Activated naive CD4-positive, alpha-beta T cell treated with anti-CD3 and anti-CD28 coated beads, Interleukin-2, amount 50 U/mL, for 72 hours (primary cell): ENCODE measurements around the gene CFAP70. TPM values are rescaled to one million over a fixed set of nuclear protein-coding genes. Genes with fewer than 3 reads are reported as not detected.

Experiments
- ATAC-seq, 2 donors: fragments of 150-1000 bp; cut with Tn5 transposase; 2 replicates each; pipeline ENCODE4 v1.10.0; 2021; ENCODE audit warnings: mild to moderate bottlenecking in 2 of 2, moderate library complexity in 2 of 2
- DNase-seq, 2 donors: peaks; one replicate each; pipeline ENCODE4 v3.0.0; 2021 to 2022; ENCODE audit warnings: low spot score in 2 of 2
- H3K27ac Mint-ChIP-seq, 2 donors: one replicate each; pipeline ENCODE4 v1.8.0; 2022; ENCODE audit warnings: mild to moderate bottlenecking in 2 of 2, mixed read lengths in 2 of 2
- H3K36me3 Mint-ChIP-seq, 2 donors: one replicate each; pipeline ENCODE4 v1.8.0; 2022; ENCODE audit warnings: mixed read lengths in 2 of 2
- H3K9me3 Mint-ChIP-seq, 2 donors: one replicate each; pipeline ENCODE4 v1.8.0; 2022; ENCODE audit warnings: mixed read lengths in 2 of 2
- total RNA-seq, 2 donors: library from RNA; stranded (reverse); gene quantifications; one replicate each; pipeline ENCODE4 v1.2.3, GENCODE V29; 2022

Gene CFAP70
- total RNA-seq, 2 donors from 2014 or later, result 0.36 to 1.2 TPM

GRCh38 chr10:73211106-73211811, 147.4 kb downstream of the CFAP70 start:
- Mint-ChIP-seq H3K9me3 (peaks cover 0 to under 1% of the 10 kb centered on the region in 2 donors), H3K27ac (no peak overlapping the region), H3K36me3 (peaks cover 8 to 12% of the 10 kb centered on the region in 2 donors)
- ATAC-seq (peak in 1 of 2 donors; percentile 14), DNase-seq (no peak)

GRCh38 chr10:73210395-73211105, 148.1 kb downstream of the CFAP70 start:
- peaks cover 0 to 6% of the 10 kb centered on the region in 2 donors for H3K9me3 Mint-ChIP-seq
- peaks cover 7 to 8% of the 10 kb centered on the region in 2 donors for H3K36me3 Mint-ChIP-seq
- DNase-seq (no peak), ATAC-seq (peak in 1 of 2 donors; percentile 33)
- no peak overlapping the region for H3K27ac Mint-ChIP-seq

- Mint-ChIP-seq H3K9me3 (peaks cover 0 to 6% of the 10 kb centered on the region in 2 donors), H3K27ac (no peak overlapping the region), H3K36me3 (peaks cover 7 to 10% of the 10 kb centered on the region in 2 donors)
- ATAC-seq (no peak), DNase-seq (no peak)
Measured at GRCh38 chr10:73209705-73210104, 149.0 kb downstream of the CFAP70 start.

- Mint-ChIP-seq H3K9me3 (peaks cover 0 to 6% of the 10 kb centered on the region in 2 donors), H3K36me3 (peaks cover 0 to 10% of the 10 kb centered on the region in 2 donors), H3K27ac (no peak overlapping the region)
- ATAC-seq (no peak), DNase-seq (no peak)
Measured at GRCh38 chr10:73207883-73208282, 150.8 kb downstream of the CFAP70 start.

GRCh38 chr10:73206385-73206784, 152.3 kb downstream of the CFAP70 start:
- Mint-ChIP-seq H3K36me3 (peaks cover 0 to 10% of the 10 kb centered on the region in 2 donors), H3K27ac (no peak overlapping the region), H3K9me3 (peaks cover 0 to 6% of the 10 kb centered on the region in 2 donors)
- ATAC-seq (no peak), DNase-seq (no peak)

GRCh38 chr10:73205890-73206289, 152.8 kb downstream of the CFAP70 start:
- Mint-ChIP-seq H3K27ac (no peak overlapping the region), H3K36me3 (peaks cover 0 to 10% of the 10 kb centered on the region in 2 donors), H3K9me3 (peaks cover 0 to 6% of the 10 kb centered on the region in 2 donors)
- DNase-seq, result no peak
- ATAC-seq, result no peak

GRCh38 chr10:73205081-73205480, 153.6 kb downstream of the CFAP70 start:
- Mint-ChIP-seq H3K27ac (no peak overlapping the region), H3K9me3 (peaks cover 0 to 6% of the 10 kb centered on the region in 2 donors), H3K36me3 (peaks cover 0 to 10% of the 10 kb centered on the region in 2 donors)
- ATAC-seq (no peak), DNase-seq (no peak)

Other genes starting within 250 kb of the CFAP70 start
- gene NUDT13, start 248.4 kb downstream of the CFAP70 start, total RNA-seq, result 1 to 10 TPM in 1 of 2 donors, under 1 TPM in 1; 0.18 to 1.2 TPM
- gene ECD, start 190.9 kb downstream of the CFAP70 start, total RNA-seq, result 10 to 100 TPM; 31.7 to 39.6 TPM
- 10 to 100 TPM; 14.8 to 17.3 TPM for gene FAM149B1, start 190.7 kb downstream of the CFAP70 start, total RNA-seq
- 10 to 100 TPM; 45.9 to 87.0 TPM for gene DNAJC9, start 111.6 kb downstream of the CFAP70 start, total RNA-seq
- gene MRPS16, start 106.2 kb downstream of the CFAP70 start, total RNA-seq, result 100 to 1,000 TPM in 1 of 2 donors, 10 to 100 TPM in 1; 99.4 to 125 TPM
- gene ANXA7, start 55.2 kb upstream of the CFAP70 start, total RNA-seq, result 100 to 1,000 TPM; 104 to 153 TPM
- 1 to 10 TPM; 2.3 to 3.7 TPM for gene MSS51, start 74.7 kb upstream of the CFAP70 start, total RNA-seq
- gene PPP3CB, start 137.2 kb upstream of the CFAP70 start, total RNA-seq, result 10 to 100 TPM; 25.7 to 40.5 TPM
- gene USP54, start 232.5 kb upstream of the CFAP70 start, total RNA-seq, result 1 to 10 TPM; 4.6 to 6.2 TPM